ENCODE results near the gene PES1.
A peak's percentile ranks its signal among the peaks of the same experiment; 100 is the strongest.

The PES1 gene

DNA sequence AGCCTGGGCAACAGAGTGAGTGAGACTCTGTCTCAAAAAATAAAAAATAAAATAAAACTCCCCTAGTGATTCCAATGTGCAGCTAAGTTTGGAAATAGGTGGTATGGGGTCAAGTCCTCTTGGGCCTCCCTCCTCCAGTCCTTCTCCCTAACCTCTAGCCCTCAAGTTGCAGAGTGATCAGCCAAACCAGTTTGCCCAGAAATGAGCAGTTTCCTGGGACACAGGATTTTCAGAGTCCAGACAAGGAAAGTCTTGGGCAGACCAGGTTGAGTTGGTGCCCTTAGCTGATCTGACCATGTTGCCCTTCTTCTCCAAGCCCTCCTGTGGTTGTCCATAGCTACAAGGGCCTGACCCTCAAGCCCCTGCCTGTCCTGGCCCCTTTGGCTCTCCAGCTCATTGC is 23.2 kb upstream of the PES1 start:
- no peak overlapping the region for H3K4me3 ChIP-seq (ENCODE audit: low read depth, low read length)
- no peak for DNase-seq (ENCODE audit: low read depth)
- no peak for TF ChIP-seq CTCF (IDR thresholded peaks at IDR 0.05; ENCODE audit: insufficient read depth, low read depth, low read length, missing control alignments)

DNA sequence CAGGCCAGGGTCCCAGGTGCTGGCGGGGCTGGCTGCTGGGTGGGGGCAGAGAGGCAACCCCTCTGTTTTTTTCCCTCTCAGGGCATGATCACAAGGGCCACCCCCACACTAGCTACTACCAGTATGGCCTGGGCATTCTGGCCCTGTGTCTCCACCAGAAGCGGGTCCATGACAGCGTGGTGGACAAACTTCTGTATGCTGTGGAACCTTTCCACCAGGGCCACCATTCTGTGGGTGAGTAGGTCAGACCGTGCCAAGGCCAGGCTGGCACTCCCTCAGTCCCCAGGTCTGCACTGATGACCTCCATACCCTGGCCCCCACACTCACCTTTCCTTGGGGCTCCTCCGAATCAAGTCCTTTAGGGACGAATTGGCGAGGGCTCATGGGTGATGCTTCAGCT is 22.6 kb upstream of the PES1 start:
- TF ChIP-seq CTCF (IDR thresholded peaks at IDR 0.05; ENCODE audit: insufficient read depth, low read depth, low read length, missing control alignments), result no peak
- H3K4me3 ChIP-seq (ENCODE audit: low read depth, low read length), result no peak overlapping the region
- DNase-seq (ENCODE audit: low read depth), result no peak

- peak; percentile 7 for TF ChIP-seq CTCF (IDR thresholded peaks at IDR 0.05; ENCODE audit: insufficient read depth, low read depth, low read length, missing control alignments)
- H3K4me3 ChIP-seq (ENCODE audit: low read depth, low read length), result no peak overlapping the region
- no peak for DNase-seq (ENCODE audit: low read depth)
Observed at GRCh38 chr22:30612789-30613188, 21.1 kb upstream of the PES1 start.

GRCh38 chr22:30611197-30611596 is 19.5 kb upstream of the PES1 start:
- no peak for DNase-seq (ENCODE audit: low read depth)
- no peak overlapping the region for H3K4me3 ChIP-seq (ENCODE audit: low read depth, low read length)
- TF ChIP-seq CTCF (IDR thresholded peaks at IDR 0.05; ENCODE audit: insufficient read depth, low read depth, low read length, missing control alignments), result no peak

- DNase-seq (ENCODE audit: low read depth), result no peak
- TF ChIP-seq CTCF (IDR thresholded peaks at IDR 0.05; ENCODE audit: insufficient read depth, low read depth, low read length, missing control alignments), result no peak
Observed at GRCh38 chr22:30610299-30610698, 18.6 kb upstream of the PES1 start.

DNA sequence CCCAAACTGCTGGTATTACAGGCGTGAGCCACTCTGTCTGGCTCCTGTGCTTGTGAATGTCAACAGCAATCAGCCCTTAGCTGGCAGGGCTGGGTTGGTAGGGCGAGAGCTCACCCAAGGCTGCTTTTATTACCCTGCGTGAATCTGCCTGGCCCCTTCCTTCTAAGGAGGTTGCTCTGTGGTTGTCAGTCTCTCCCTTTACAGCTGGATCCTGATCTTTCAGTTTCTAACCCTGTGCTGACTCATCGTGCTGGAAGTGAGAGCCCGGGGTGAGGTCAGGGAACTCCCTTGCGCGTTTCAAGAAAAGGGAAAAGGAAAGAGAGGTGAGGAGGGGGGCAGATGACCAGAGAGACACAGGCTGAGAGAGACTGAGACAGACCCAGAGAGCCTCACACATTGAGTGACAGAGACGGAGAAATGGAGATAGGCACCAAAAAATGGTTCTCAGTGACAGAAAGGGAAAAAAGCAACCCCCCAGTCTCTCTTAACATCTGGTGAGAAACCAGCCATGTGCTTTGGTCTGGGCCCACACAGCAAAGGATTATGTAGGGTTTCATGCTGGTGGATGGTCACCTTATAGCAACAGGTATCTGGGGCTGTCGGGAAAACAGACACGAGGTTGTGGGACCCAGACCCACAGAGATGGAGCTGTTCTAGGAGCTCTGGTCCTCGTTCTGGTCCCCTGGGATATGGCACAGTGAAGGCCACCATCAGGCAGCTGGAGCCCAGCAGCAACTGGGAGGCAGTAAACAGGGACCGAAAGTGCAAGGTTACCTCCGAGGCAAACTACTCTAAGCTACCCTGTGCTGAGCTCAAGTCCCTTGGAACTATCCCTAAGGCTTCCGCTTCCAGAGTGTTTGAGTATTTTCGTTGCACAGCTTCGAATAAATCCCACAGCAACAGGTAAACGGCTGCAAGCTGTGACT is 17.8 kb upstream of the PES1 start:
- H3K4me3 ChIP-seq (ENCODE audit: low read depth, low read length), result no peak overlapping the region
- TF ChIP-seq CTCF (IDR thresholded peaks at IDR 0.05; ENCODE audit: insufficient read depth, low read depth, low read length, missing control alignments), result no peak
- DNase-seq (ENCODE audit: low read depth), result peak; percentile 82

More at GRCh38 chr22:30610299-30610698, 18.6 kb upstream of the PES1 start:
- H3K4me3 ChIP-seq (ENCODE audit: low read depth, low read length), result no peak overlapping the region

Measured in GM12865 (cell line).